Measurements from ENCODE around the gene GPRASP2. TPM values are rescaled to one million over a fixed set of nuclear protein-coding genes. Genes with fewer than 3 reads are reported as not detected.
A peak's percentile ranks its signal among the peaks of the same experiment; 100 is the strongest.

GPRASP2 gene
- total RNA-seq, 2 donors from 2014 or later: 6.2 to 7.3 TPM

GRCh38 chrX:102684772-102685520 is 27.3 kb upstream of the GPRASP2 start:
- no peak for ATAC-seq
- no peaks in the 10 kb centered on the region for H3K9me3 ChIP-seq
- no peaks in the 10 kb centered on the region for H3K27me3 ChIP-seq
- intact Hi-C loops (cut with DNase I): no loop called here
- H3K4me3 ChIP-seq: no peak overlapping the region
- TF ChIP-seq POLR2A (IDR thresholded peaks at IDR 0.05): no peak
- TF ChIP-seq CTCF (IDR thresholded peaks at IDR 0.05): no peak
- 41 to 48% methylated on average over 2 of the region's 2 CpGs for WGBS, 2 donors
- H3K36me3 ChIP-seq (replicated peaks in 1 of 2; ENCODE audit: insufficient read depth in 1 of 2, low read depth in 2 of 2): no peaks in the 10 kb centered on the region
- DNase-seq: peak; percentile 4 to 57 (median 14)
- H3K27ac ChIP-seq: no peak overlapping the region
- H3K4me1 ChIP-seq: no peaks in the 10 kb centered on the region

GRCh38 chrX:102694749-102695148 is 17.5 kb upstream of the GPRASP2 start:
- ATAC-seq: no peak
- H3K4me3 ChIP-seq: no peak overlapping the region

GRCh38 chrX:102696306-102696705 is 15.9 kb upstream of the GPRASP2 start:
- TF ChIP-seq CTCF (IDR thresholded peaks at IDR 0.05) (no peak), POLR2A (IDR thresholded peaks at IDR 0.05) (no peak)
- intact Hi-C loops (cut with DNase I): no loop called here
- H3K9me3 ChIP-seq: no peaks in the 10 kb centered on the region
- no peak for ATAC-seq
- H3K27ac ChIP-seq: no peak overlapping the region
- no peak for DNase-seq
- no peaks in the 10 kb centered on the region for H3K4me1 ChIP-seq
- H3K4me3 ChIP-seq: no peak overlapping the region
- H3K27me3 ChIP-seq: no peaks in the 10 kb centered on the region
- H3K36me3 ChIP-seq (replicated peaks in 1 of 2; ENCODE audit: insufficient read depth in 1 of 2, low read depth in 2 of 2): no peaks in the 10 kb centered on the region

More at GRCh38 chrX:102694749-102695148, 17.5 kb upstream of the GPRASP2 start:
- H3K9me3 ChIP-seq: no peaks in the 10 kb centered on the region
- WGBS, 2 donors: 93 to 96% methylated on average over 3 of the region's 3 CpGs
- H3K27ac ChIP-seq: no peak overlapping the region
- TF ChIP-seq CTCF (IDR thresholded peaks at IDR 0.05) (no peak), POLR2A (IDR thresholded peaks at IDR 0.05) (no peak)
- no peaks in the 10 kb centered on the region for H3K27me3 ChIP-seq
- H3K4me1 ChIP-seq: no peaks in the 10 kb centered on the region
- no peak for DNase-seq
- intact Hi-C loops (cut with DNase I): no loop called here
- no peaks in the 10 kb centered on the region for H3K36me3 ChIP-seq (replicated peaks in 1 of 2; ENCODE audit: insufficient read depth in 1 of 2, low read depth in 2 of 2)

- no peak overlapping the region for H3K4me3 ChIP-seq
- H3K36me3 ChIP-seq (replicated peaks in 1 of 2; ENCODE audit: insufficient read depth in 1 of 2, low read depth in 2 of 2): no peaks in the 10 kb centered on the region
- ATAC-seq (no peak), DNase-seq (no peak)
- TF ChIP-seq CTCF (IDR thresholded peaks at IDR 0.05) (no peak), POLR2A (IDR thresholded peaks at IDR 0.05) (no peak)
- H3K27ac ChIP-seq: no peak overlapping the region
- H3K27me3 ChIP-seq: no peaks in the 10 kb centered on the region
- intact Hi-C loops (cut with DNase I): no loop called here
- no peaks in the 10 kb centered on the region for H3K4me1 ChIP-seq
- no peaks in the 10 kb centered on the region for H3K9me3 ChIP-seq
Measured at GRCh38 chrX:102697494-102697893, 14.8 kb upstream of the GPRASP2 start.

- no peaks in the 10 kb centered on the region for H3K9me3 ChIP-seq
- no peak for TF ChIP-seq POLR2A (IDR thresholded peaks at IDR 0.05)
- no peak for TF ChIP-seq CTCF (IDR thresholded peaks at IDR 0.05)
- H3K36me3 ChIP-seq (replicated peaks in 1 of 2; ENCODE audit: insufficient read depth in 1 of 2, low read depth in 2 of 2): no peaks in the 10 kb centered on the region
- no peak overlapping the region for H3K27ac ChIP-seq
- WGBS, 2 donors: 65 to 86% methylated on average over 2 of the region's 2 CpGs
- peaks cover 9% of the 10 kb centered on the region for H3K4me1 ChIP-seq
- no peak overlapping the region for H3K4me3 ChIP-seq
- intact Hi-C loops (cut with DNase I): no loop called here
- H3K27me3 ChIP-seq: no peaks in the 10 kb centered on the region
- DNase-seq (no peak), ATAC-seq (no peak)
Measured at GRCh38 chrX:102708900-102709299, 3.3 kb upstream of the GPRASP2 start.
